HG03139 (cell line): ENCODE results near the gene USH1C.

Experiments used
- ATAC-seq: cut with Tn5 transposase; IDR thresholded peaks from one replicate; pipeline ENCODE4 v1.9.1; 2021; ENCODE audit not compliant: unreplicated experiment

USH1C gene

GRCh38 chr11:17443926-17444690 is 100.1 kb downstream of the USH1C start:
- no peak for ATAC-seq
